ENCODE data around the gene ZNF654.
"Not testable (repeated sequence)": the region's sequence is repeated elsewhere in the genome, so short reads cannot be mapped to it uniquely, and the experiment has no call there.

The ZNF654 gene

GRCh38 chr3:88059380-88060170, 520 bp downstream of the ZNF654 start:
- DNase-seq (ENCODE audit: low read depth in 1 of 2, low spot score in 1 of 2) = no peak

GRCh38 chr3:88061746-88062145, 2.7 kb downstream of the ZNF654 start:
- no peak for DNase-seq (ENCODE audit: low read depth in 1 of 2, low spot score in 1 of 2)

- no peak for DNase-seq (ENCODE audit: low read depth in 1 of 2, low spot score in 1 of 2)
Observed at GRCh38 chr3:88075072-88075471, 16.0 kb downstream of the ZNF654 start.

GRCh38 chr3:88075497-88075896, 16.4 kb downstream of the ZNF654 start:
- no peak for DNase-seq (ENCODE audit: low read depth in 1 of 2, low spot score in 1 of 2)

GRCh38 chr3:88076712-88077111, 17.7 kb downstream of the ZNF654 start:
- DNase-seq (ENCODE audit: low read depth in 1 of 2, low spot score in 1 of 2) = no peak

- DNase-seq (ENCODE audit: low read depth in 1 of 2, low spot score in 1 of 2) = no peak
Observed at GRCh38 chr3:88078932-88079331, 19.9 kb downstream of the ZNF654 start.

GRCh38 chr3:88082854-88083253, 23.8 kb downstream of the ZNF654 start:
- DNase-seq (ENCODE audit: low read depth in 1 of 2, low spot score in 1 of 2) = no peak

- no peak for DNase-seq (ENCODE audit: low read depth in 1 of 2, low spot score in 1 of 2)
Observed at GRCh38 chr3:88084097-88084501, 25.0 kb downstream of the ZNF654 start.

GRCh38 chr3:88090681-88091080, 31.6 kb downstream of the ZNF654 start:
- no peak for DNase-seq (ENCODE audit: low read depth in 1 of 2, low spot score in 1 of 2)

GRCh38 chr3:88092270-88092669, 33.2 kb downstream of the ZNF654 start:
- no peak for DNase-seq (ENCODE audit: low read depth in 1 of 2, low spot score in 1 of 2)

GRCh38 chr3:88093266-88093665, 34.2 kb downstream of the ZNF654 start:
- DNase-seq (ENCODE audit: low read depth in 1 of 2, low spot score in 1 of 2) = no peak

GRCh38 chr3:88101142-88101541, 42.1 kb downstream of the ZNF654 start:
- DNase-seq (ENCODE audit: low read depth in 1 of 2, low spot score in 1 of 2) = no peak

- no peak for DNase-seq (ENCODE audit: low read depth in 1 of 2, low spot score in 1 of 2)
Observed at GRCh38 chr3:88105325-88105724, 46.3 kb downstream of the ZNF654 start.

- no peak for DNase-seq (ENCODE audit: low read depth in 1 of 2, low spot score in 1 of 2)
Observed at GRCh38 chr3:88112289-88112688, 53.2 kb downstream of the ZNF654 start.

- DNase-seq (ENCODE audit: low read depth in 1 of 2, low spot score in 1 of 2) = peak in 1 of 2 donors; percentile 61
Observed at GRCh38 chr3:88113311-88114162, 54.5 kb downstream of the ZNF654 start.

- no peak for DNase-seq (ENCODE audit: low read depth in 1 of 2, low spot score in 1 of 2)
Observed at GRCh38 chr3:88114878-88115549, 56.0 kb downstream of the ZNF654 start.

GRCh38 chr3:88117683-88118082, 58.6 kb downstream of the ZNF654 start:
- DNase-seq (ENCODE audit: low read depth in 1 of 2, low spot score in 1 of 2) = no peak

GRCh38 chr3:88118603-88119002, 59.5 kb downstream of the ZNF654 start:
- not testable (repeated sequence) for DNase-seq (ENCODE audit: low read depth in 1 of 2, low spot score in 1 of 2)

- no peak for DNase-seq (ENCODE audit: low read depth in 1 of 2, low spot score in 1 of 2)
Observed at GRCh38 chr3:88123526-88123925, 64.5 kb downstream of the ZNF654 start.

GRCh38 chr3:88131695-88132094, 72.6 kb downstream of the ZNF654 start:
- DNase-seq (ENCODE audit: low read depth in 1 of 2, low spot score in 1 of 2) = no peak

GRCh38 chr3:88132894-88133293, 73.8 kb downstream of the ZNF654 start:
- no peak for DNase-seq (ENCODE audit: low read depth in 1 of 2, low spot score in 1 of 2)
